SW 1271 (cell line): ENCODE measurements around the gene ZNF777.

Experiments used
- DNase-seq, 2 experiments: peaks; one replicate each; lab custom pipeline; 2025; lab: John Stamatoyannopoulos, UW

The ZNF777 gene

DNA sequence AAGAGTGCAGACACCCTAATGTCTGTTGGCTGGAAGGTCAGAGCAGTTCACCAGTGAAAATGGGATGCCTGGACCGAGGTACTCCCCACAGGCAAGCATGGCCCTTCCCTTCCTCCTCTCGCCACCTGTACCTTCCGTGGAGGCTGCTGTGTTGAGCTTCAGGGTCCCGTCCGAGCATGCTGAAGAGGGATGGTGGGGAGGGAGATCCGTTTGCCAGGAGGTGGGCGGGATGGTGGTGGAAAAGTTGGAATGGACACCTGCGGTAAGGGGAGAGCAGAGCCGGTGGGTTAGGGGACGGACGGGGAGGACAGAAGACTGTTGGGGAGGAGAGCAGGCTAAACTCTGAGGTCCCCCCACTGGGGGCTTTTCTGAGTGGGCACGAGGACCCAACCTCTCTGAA is 15.9 kb upstream of the ZNF777 start:
- DNase-seq = no peak

DNA sequence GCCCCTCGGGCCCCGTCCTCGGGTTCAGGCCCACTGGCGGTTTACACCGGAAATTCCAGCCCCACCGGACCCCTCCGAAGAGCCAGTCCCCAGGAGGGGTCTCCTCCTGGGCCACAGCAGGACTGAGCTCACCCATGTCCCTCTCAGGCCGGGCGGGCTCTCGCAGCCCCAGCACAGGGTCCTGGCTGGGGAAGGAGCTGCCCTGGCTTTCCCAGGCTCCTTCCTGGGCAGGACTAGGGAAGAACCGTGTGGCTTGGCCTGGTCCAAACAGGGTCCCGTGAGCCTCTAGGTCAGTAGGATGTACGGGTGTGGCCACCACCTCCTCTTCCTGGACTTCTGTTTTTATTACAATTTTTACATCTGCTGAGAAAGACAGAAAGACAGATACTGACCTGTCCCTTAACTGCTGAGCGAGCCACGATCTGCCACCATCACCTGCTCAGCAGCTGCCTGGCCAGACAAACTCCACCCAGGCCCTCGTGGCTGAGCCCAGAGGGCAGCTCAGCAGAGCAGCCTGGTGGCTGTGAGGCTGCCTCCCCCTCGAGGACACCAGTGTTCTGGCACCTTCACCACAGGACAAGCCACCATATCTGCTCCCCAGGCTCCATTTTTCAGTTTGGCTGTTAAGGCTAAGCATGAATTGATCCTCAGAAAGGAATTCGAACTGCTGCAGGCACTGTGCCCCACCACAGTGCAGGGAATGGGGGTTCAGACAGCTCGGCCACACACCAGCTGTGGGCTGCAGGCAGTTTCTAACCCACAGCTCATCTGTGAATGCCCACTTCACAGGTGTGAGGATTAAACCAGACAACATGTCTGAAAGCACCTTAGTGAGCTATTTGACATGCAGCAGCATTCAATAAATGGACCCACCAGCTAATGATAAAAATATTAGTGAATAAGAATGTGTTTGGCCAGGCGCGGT is 14.5 kb upstream of the ZNF777 start:
- no peak for DNase-seq

DNA sequence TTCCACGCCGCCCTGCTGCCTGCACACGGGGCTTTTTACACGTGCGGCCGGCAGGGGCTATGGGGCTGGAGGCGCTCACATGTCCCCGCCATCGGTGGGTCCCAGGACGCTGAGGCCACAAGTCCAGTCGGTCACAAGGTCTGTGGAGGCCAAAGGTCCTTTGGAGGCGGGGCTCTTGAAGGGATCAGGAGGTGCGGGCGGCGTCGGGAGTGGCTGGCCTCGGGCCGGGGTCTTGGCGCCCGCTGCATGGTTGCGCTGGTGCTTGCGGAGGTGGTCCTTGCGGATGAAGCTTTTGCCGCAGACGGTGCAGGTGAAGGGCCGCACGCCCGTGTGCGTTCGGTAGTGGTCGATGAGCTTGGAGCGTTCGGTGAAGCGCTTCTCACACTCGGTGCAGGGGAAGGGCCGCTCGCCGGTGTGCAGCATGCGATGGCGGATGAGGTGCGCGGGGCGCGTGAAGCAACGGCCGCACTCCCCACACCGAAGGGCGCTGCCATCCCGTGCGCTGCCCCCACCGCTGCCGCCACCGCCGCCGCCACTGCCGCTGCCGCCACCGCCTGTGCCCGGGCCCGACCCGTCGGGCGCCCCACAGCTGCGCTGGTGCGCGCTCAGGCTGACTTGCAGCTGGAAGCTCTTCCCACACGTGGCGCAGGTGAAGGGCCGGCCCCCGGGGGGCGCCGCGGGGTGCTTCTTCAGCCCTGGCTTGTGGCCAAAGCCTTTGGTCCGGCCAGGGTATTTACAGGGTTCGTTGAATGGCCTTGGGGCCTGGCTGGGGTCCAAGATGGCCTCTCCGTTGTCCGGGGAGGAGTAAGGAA is 13.7 kb upstream of the ZNF777 start:
- DNase-seq = no peak

DNA sequence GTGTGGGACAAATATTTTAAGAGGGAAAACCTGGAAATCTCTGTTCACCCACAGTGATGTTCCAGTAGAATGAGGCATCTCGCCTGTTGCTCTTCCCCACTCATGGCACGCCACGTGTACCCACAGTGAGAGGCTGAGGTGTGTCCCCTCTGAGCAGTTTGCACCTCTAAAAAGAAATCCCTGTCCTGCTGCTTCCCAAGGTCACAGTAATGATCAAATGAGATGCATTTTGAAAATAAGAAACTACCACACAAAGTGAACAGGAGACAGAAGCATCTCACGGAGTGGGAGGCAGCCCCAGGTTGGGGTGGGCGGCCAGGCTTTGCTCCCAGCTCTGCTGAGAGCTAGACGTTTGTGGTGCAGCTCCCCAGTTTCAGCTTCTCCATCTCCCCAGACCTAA is 12.4 kb upstream of the ZNF777 start:
- no peak for DNase-seq

DNA sequence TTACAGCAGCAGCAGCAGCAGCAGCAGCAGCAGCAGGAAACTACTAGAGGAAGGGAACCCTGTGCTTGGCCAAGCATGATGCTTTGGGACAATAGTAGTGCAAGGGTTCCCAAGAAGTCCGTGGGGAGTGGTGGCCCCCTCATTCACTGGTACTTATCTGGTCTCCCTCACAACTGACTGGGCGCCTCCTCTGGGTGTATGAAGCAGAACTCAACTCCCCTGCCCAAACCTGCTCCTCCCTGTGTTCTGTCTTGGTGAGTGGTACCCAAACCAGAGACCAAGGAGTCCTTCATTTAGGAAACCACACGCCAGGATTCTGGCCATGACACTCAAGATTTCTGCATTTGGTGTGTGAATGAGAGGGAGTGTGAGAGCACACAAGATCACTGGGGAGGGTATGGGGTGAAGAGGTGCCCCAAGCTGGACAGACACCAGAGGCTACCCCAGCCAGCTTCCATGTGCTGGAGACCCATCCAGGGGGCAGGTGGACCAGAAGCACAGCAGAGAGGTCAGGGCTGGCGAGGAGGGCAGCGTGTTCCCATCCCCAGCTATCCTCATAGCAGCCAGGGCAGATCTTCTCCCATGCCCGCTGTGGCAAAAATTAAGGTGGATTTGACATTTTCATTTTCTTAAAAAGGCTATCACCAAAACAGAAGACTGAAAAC is 10.6 kb upstream of the ZNF777 start:
- no peak for DNase-seq

DNA sequence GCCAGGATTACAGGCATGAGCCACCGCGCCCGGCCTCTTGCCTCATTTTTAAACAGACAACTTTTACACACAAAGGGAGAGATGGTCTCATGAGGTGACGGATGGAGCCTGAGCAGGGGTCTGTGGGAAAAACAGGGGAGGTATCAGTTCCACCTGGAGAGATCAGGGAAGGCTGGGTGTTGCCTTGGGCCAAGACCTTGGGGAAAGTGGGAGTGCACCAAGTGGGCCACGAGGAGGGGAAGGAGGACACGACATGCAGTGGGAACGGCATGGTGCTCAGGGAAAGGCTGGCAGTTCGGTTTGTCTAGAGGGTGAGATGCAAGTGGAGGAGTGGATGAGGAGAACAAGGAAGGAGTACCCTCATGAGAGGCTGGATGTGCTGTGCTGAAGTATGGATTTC is 8.9 kb upstream of the ZNF777 start:
- no peak for DNase-seq

DNA sequence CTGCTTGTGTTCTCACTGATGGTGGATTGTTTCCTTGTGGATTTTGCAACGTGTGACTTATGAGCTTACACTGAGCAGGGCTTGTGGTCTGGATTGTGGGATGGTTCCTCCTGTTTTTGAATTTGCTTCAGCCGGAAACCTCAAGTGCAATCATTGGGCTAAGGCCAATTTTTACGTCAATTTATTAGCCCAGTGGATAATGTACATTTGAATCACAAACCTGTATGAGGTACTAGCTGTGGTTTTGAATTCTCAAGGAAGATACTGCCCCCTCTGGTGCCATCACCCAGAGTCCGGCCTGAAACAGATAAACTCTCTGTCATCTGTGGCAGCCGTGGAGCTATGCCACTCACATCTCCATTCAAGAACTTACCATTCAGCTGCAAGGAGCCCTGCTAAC is 7.3 kb upstream of the ZNF777 start:
- DNase-seq = no peak

DNA sequence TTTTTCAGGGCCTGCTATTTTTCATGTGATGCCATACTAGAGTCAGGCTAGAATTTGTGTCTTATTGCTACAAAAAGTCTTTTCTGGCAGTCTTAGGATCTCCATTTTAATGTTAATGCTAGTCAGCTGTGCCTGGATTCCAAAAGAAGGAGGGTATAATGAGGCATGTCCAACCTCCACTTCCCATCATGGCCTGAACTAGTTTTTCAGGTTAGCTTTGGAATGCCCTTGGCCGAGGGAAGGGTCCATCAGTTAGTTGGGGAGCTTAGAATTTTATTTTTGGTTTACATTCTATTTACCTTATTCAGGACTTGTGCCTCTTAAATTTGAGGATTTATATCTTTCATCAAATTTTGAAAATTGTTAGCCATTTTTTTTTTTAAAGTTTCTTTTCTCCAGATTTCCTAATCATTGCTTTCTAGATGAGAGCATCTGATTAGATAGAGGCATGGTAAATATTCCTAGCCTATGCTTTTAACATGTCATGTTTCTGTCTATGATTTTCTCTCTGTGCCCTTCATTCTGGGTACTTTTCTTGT is 6.5 kb upstream of the ZNF777 start:
- no peak for DNase-seq

DNA sequence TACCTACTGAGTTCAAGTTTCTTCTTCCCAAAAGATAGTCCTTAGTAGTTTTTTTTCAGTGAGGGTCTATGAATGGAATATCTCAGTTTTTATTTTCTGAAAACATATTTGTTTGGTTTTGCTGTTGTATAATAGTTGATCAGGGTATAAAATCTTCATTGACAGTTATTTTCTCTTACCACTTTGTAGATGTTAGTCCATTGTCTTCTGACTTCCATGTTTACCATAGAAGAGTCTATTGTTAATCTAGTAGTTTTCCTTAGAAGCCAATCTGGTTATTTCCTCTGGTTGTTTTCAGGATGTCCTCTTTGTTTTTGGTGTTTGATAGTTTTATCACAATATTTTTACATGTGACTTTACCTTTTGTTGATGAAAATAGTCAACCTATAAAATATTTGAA is 5.5 kb upstream of the ZNF777 start:
- no peak for DNase-seq

DNA sequence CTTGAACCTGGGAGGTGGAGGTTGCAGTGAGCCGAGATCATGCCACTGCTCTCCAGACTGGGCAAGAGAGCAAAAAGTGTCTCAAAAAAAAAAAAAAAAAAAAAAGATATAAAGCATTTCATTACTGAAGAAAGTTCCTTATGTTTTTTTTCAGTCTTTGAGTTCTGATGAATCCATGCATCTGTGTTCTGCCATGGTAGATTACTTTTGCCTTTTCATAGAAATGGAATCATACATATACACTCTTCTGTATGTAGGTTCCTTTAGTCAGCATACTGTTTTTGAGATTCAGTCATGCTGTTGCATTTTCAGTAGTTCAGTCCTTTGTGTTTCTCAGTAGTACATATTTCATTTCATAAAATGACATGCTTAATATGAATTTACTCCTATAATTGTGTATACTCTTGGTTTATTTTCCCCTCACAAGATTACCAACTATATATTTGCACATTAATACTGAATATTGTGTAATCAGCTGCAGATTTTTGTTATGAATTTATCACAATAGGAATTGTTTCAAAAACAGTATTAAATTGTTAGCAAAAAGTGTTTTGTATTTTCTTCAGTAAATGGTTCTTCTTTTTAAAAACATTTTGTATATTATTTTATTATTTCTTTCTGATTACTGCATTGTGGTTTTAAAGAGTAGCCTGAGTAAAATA is 2.8 kb upstream of the ZNF777 start:
- no peak for DNase-seq

DNA sequence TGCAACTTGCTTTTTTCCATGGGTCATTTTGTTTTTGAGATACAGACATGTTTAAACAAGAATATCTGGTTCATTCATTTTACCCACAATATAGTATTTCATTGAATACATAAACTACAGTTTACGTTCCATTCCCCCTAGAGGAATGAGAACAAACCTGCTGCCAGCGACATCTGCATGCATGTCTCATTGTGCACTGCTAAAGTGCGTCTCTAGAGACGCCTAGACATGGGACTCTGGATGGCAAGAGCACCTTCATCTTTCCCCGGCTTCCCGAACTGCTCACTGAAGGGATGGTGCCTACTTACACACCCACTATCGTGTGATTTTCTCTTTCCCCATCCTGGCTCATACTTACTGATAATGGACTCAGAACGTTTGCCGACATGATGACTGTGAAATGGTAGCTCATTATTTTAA is 1.2 kb upstream of the ZNF777 start:
- no peak for DNase-seq

DNA sequence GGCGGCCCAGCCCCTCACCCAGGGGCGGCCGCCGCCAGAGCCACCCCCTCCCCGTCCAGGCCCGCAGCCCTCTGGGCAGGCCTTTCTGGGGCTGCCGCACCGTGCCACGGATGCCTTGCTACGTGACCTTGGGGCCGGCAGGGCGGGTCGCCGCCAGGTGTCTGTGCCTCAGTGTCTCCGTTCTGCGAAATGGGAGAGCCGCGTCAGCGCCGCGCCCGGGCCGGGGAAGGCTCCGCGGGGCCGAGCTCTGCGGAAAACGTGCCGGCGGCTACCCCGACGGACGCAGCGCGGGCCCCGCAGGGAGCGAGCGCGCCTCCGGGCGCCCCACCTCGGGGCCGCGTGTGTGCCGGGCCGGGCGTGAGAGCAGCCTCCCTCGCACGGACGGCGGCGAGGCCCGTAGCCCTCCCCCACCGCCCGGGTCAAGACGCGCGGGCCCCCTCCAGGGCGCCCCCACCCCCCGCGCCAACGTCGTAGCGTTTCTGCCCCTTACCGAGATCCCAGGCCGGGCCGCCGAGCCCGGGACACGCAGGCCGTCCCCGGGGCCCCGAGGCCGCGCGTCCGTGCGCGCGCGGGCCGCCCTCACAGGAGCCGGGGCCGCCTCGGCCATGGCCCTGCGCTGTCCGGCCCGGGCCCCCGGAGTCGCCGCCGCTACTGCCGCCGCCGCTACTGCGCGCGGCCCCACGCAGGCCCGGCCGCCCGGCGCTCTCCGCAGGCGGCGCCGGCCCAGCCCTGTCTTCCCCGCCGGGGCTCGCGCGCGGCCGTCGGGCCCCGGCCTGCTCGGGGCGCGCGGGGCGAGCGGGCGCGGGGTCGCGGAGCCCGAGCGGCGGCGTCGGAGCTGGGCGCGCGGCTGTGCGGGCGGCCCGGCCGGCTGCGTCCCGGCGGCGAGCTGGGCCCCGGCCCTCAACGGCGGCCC is 1.1 kb downstream of the ZNF777 start:
- DNase-seq = no peak

DNA sequence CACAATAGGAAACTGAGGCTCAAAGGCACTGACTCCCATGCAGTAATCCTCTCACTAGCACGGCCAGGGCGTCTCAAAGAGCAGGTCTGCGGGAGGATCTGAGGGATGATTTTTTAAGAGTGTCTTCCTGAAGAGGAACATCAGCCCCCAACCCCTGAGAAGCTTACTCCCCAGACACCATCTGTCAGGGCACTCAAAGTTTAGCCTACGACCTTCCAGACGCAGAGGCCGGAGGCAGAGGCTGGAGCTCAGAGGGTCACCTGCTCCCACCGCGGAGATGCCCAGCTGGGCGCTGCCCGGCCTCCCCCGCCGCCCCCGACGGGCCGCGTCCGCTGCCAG is 1.7 kb downstream of the ZNF777 start:
- no peak for DNase-seq

DNA sequence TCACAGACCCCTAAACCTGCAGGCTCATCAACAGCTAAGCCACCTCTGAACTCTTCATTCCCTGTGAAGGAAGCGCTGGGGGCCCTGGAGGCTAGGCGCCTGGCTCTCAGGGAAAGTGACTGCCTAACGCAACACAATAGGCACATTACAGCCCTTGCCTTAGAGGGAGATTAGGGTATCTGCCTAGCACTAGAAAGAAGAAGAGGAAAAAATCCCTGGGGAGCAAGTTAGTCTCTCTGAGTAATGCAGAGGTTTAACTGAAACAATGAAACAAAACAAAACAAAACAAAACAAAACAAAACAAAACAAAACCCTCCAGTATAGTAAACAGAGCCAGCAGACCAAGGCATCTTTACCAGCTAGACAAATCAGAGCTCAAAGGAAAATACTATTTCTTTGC is 2.6 kb downstream of the ZNF777 start:
- DNase-seq = no peak

DNA sequence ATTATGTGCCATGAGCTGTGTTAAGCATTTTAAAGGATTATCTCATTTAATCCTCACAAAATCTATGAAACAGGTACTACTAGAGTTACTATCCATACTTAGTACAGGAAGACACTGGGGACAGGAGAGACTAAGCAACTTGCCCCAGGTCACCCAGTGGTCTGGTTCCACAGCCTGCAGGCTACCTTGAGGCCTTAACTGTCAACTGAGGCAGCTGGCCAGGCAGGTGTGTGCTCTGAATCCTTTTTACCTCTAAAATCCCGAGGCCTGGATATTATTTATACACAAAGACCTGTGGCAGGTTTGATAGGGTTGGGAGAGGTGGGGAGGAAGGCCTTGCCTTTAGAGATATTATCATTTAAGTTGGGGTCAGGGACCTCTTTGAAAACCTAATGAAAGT is 3.1 kb downstream of the ZNF777 start:
- no peak for DNase-seq

DNA sequence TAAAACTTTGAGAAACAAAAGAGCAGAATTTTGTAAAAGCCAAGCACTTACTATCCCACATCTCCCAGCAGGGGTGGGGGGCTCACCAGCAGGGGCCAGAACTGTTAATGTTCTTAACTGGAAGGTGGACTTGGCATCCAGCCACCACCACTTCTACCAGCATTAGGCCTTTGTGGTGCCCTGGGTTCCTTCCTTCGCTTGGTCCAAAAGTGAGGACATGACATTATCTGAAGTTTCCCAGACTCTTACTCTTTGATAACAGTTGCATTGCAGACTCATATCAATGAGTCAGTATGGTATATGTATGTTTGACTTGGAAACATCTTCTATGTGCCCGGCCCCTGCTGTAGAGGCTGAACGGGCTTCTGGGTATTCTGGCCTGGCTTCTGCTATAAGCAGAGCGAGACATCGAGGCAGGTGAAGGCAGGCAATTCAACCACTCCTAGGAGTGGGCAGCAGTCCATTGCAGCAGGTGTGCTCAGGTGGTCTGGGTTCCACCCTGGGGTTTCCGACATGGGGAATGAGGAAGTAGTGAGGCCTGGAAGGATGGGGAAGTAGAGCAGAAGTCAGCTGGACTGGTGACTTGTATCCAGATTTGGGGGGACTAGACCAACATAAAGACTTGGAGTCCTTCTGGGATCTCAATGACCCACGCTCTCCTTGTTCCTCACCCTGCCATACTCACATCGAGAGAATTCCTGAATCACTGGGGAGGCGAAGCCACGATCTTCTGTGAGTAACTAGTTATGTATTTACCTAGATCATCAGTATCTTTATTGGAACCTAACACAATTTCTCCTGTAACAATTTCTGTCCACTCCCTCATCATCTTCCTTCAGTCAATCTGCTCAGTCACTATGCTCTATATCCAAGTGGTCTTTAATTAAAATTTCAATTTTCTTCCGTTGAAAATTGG is 4.1 kb downstream of the ZNF777 start:
- DNase-seq = no peak

DNA sequence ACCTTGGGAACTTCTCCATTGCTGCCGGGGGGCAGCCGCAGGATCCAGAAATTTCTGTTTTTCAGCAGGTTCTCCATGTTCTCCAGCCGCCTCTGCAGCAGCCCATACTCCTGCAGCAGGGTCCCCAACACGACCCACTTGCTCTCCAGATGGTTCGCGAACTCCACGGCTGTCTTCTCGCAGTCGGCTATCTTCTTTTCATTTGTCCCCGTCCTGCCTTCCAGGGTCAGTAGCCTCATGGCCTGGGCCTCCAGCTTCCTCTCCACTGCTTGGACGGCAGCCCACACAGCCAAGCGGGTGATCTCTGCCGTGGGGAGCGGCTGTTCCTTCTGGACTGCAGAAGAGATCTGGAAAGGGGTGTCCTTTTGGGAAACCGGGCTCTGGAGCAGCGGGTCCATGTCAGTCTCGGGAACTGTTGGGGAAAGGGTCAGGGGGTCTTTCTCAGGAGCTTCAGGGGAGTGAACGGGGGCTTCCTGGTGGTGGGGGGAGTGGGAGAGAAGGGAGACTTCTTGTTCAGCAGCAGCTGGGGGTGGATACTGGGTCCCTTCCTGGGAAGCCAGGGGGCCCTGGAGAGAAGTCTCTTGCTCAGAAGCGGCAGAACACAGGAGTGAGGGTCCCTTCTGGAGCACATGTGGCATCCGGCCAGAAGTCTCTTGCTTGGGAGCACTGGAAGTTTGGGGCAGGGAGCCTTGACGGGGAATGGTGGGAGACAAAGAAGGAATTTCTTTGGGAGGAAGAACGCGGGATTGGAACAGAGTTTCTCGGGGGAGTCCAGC is 5.5 kb downstream of the ZNF777 start:
- DNase-seq = no peak

DNA sequence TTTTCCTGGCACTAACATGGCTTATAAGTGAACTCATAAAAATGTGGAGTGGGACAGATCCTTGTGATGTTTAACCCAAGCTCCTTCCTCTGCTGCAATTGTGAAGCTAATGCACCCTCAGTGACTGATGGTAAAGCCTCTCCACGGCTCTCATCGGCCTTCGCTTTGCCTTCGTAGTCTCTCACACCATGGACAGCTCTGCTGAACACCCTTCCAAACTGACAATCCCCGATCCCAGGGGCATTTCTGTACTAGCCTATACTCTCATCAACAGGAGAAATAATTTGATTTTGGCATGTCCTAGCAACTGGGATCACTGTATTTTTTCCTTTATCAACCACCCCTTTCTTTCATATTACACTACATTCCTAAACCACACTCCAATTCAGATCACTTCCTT is 6.1 kb downstream of the ZNF777 start:
- no peak for DNase-seq

DNA sequence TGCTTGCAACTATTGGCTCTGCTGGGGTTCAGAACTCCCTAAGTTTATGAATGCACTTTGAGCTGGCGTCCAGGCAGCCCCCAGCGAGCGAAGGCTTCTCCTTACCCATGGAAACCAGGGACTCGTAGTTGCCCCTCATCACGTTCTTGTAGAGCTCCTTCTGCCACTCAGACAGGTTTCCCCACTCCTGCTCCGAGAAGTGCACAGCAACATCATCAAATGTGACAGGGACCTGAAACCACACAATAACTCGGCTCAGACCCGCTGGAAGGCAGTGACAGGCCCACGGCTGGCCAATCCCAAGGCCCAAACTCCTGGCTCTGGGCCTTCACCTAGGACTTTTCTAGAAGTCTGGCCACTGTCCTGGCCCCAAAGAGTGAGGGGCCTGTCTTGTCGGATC is 6.9 kb downstream of the ZNF777 start:
- DNase-seq = no peak
